NOMO-1 (cell line): Measurements from ENCODE around the gene SDK1.
A peak's percentile ranks its signal among the peaks of the same experiment; 100 is the strongest.
"Not testable (repeated sequence)": the region's sequence is repeated elsewhere in the genome, so short reads cannot be mapped to it uniquely, and the experiment has no call there.

Experiments used
- DNase-seq, 2 experiments: peaks; one replicate each; lab custom pipeline; 2025; ENCODE audit not compliant: unreplicated experiment in 2 of 2; lab: John Stamatoyannopoulos, UW

The SDK1 gene

GRCh38 chr7:3696113-3696512, 395.1 kb downstream of the SDK1 start:
- DNase-seq: no peak

GRCh38 chr7:3697472-3697871, 396.4 kb downstream of the SDK1 start:
- no peak for DNase-seq

GRCh38 chr7:3705258-3705657, 404.2 kb downstream of the SDK1 start:
- DNase-seq: no peak

- not testable (repeated sequence) for DNase-seq
Measured at GRCh38 chr7:3706091-3706490, 405.0 kb downstream of the SDK1 start.

- DNase-seq: no peak
Measured at GRCh38 chr7:3710122-3710521, 409.1 kb downstream of the SDK1 start.

- no peak for DNase-seq
Measured at GRCh38 chr7:3710531-3710930, 409.5 kb downstream of the SDK1 start.

- no peak for DNase-seq
Measured at GRCh38 chr7:3712841-3713240, 411.8 kb downstream of the SDK1 start.

GRCh38 chr7:3721422-3721821, 420.4 kb downstream of the SDK1 start:
- DNase-seq: no peak

GRCh38 chr7:3722396-3722922, 421.4 kb downstream of the SDK1 start:
- DNase-seq: no peak

GRCh38 chr7:3725155-3726059, 424.4 kb downstream of the SDK1 start:
- peak; percentile 37 to 75 for DNase-seq

GRCh38 chr7:3730276-3730675, 429.2 kb downstream of the SDK1 start:
- no peak for DNase-seq

- DNase-seq: no peak
Measured at GRCh38 chr7:3732395-3733005, 431.4 kb downstream of the SDK1 start.

GRCh38 chr7:3733541-3734140, 432.6 kb downstream of the SDK1 start:
- DNase-seq: peak; percentile 51 to 79

GRCh38 chr7:3738964-3739363, 437.9 kb downstream of the SDK1 start:
- peak in 1 of 2 experiments; percentile 7 for DNase-seq

GRCh38 chr7:3739983-3740382, 438.9 kb downstream of the SDK1 start:
- DNase-seq: no peak

- peak; percentile 95 to 99 for DNase-seq
Measured at GRCh38 chr7:3747467-3747866, 446.4 kb downstream of the SDK1 start.

GRCh38 chr7:3748389-3748788, 447.3 kb downstream of the SDK1 start:
- DNase-seq: no peak

- DNase-seq: no peak
Measured at GRCh38 chr7:3753868-3754267, 452.8 kb downstream of the SDK1 start.

- no peak for DNase-seq
Measured at GRCh38 chr7:3754493-3755341, 453.7 kb downstream of the SDK1 start.

GRCh38 chr7:3755778-3756453, 454.9 kb downstream of the SDK1 start:
- not testable (repeated sequence) for DNase-seq
